GM10266 (cell line): Measurements from ENCODE around the gene ME1.
"Not testable (repeated sequence)": the region's sequence is repeated elsewhere in the genome, so short reads cannot be mapped to it uniquely, and the experiment has no call there.

Experiments
- DNase-seq: peaks from one replicate; pipeline ENCODE4 v3.0.0; 2012; ENCODE audit errors: extremely low spot score
- CTCF ChIP-seq: IDR thresholded peaks from 2 replicates; pipeline ENCODE4 v1.5.1; 2012; ENCODE audit warnings: mild to moderate bottlenecking, low read depth; ENCODE audit not compliant: control insufficient read depth, insufficient read depth; ENCODE audit errors: missing control alignments

Gene ME1

DNA sequence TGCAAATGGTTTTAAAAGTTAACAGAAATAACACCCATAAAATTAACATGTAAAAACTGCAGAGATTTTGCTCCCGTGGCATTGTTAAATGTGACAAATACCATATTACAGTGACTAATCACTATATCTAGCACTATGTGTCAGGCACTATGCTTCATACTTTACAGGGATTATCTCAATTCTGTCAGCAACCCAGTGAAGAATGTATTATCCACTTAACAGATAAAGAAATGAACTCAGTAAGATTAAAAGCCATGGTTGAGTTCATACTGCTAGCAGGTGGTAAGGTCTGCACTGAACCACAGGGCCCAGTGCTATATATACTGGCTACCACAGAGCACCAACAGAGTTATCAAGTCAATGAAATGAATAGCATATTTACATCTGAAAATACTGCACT is 172.3 kb downstream of the ME1 start:
- no peak for TF ChIP-seq CTCF

GRCh38 chr6:83257791-83258190 is 173.1 kb downstream of the ME1 start:
- no peak for TF ChIP-seq CTCF
- DNase-seq = no peak

More for the DNA sequence above, 172.3 kb downstream of the ME1 start:
- DNase-seq = no peak

GRCh38 chr6:83256719-83257118 is 174.1 kb downstream of the ME1 start:
- not testable (repeated sequence) for DNase-seq

- TF ChIP-seq CTCF = no peak
- no peak for DNase-seq
Measured at GRCh38 chr6:83252719-83253118, 178.1 kb downstream of the ME1 start.

- DNase-seq = no peak
- TF ChIP-seq CTCF = no peak
Measured at GRCh38 chr6:83250235-83250634, 180.6 kb downstream of the ME1 start.

- TF ChIP-seq CTCF = no peak
- DNase-seq = no peak
Measured at GRCh38 chr6:83247471-83247870, 183.4 kb downstream of the ME1 start.

DNA sequence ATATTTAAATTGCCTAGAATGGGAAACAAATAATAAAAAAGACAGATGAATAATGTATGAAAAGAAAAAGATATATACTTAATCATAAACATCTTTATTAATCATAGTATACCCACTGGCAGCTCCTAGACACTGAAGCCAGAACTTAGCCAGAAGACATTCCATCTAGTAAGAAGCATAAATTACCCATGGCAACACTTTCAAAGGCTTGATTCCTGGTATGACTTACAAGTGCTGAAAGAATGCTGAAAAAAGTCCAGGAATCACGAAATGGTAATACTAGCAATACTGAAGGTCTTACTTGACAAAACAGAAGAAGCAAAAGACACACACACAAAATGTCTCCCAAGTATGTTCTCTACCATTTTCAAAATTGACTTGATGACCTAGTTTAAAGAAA is 199.7 kb downstream of the ME1 start:
- TF ChIP-seq CTCF = no peak
- DNase-seq = no peak

- no peak for DNase-seq
- no peak for TF ChIP-seq CTCF
Measured at GRCh38 chr6:83226517-83226916, 204.3 kb downstream of the ME1 start.
